ENCODE measurements around the gene TMEM53.
"Not testable (repeated sequence)": the region's sequence is repeated elsewhere in the genome, so short reads cannot be mapped to it uniquely, and the experiment has no call there.

TMEM53 gene

GRCh38 chr1:44674113-44675000 lies at the start of gene TMEM53, which contains the start of gene ARMH1:
Gene TMEM53 (minus strand): TSS chr1:44674481. CDS start chr1:44674391, 90 bp downstream.
Gene ARMH1 (plus strand): TSS chr1:44674714. CDS start chr1:44689698, 14,984 bp downstream.
- DNase-seq = peak; percentile 96 to 99

DNA sequence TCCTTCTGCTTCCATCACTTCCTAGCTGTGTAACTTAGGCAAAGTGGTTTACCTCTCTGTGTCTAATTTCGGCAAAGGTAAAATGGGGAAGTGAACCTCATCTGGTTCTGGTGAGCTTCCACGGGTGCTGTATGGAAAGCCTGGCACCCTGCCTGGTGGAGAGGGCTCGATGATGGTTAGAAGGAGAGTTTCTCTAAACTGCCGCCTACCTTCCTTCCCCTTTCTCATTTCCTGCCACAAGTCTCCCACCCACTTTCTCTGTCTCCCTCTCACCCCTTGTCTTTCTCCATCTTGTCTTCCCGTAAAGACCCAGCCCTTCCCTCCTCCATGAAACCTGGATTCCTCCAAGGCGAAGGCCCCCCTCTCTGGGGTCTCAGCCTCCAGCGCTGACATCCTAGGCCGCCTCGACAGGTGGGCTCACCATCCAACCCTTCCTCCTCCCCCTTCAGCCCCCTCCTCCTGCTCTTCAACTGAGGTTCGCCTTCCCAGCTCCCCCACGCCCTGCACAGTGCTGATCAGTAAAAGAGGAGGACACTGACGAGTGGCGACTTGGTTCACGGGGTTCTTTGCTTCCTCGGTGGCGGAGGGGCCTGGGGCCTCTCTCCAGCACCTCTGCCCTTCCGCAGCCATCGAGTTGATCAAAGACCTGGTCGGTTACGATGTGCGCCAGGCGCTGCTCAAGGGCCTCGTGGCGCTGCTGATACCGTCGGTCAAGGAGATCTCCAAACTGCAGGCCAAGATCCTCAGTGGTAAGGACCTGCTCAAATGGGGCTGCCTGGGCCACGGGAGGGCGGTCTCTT lies 49.4 kb upstream of the TMEM53 start:
- DNase-seq = no peak

- DNase-seq = no peak
Measured at GRCh38 chr1:44723064-44723463, 48.8 kb upstream of the TMEM53 start.

- DNase-seq = no peak
Measured at GRCh38 chr1:44721485-44722361, 47.4 kb upstream of the TMEM53 start.

DNA sequence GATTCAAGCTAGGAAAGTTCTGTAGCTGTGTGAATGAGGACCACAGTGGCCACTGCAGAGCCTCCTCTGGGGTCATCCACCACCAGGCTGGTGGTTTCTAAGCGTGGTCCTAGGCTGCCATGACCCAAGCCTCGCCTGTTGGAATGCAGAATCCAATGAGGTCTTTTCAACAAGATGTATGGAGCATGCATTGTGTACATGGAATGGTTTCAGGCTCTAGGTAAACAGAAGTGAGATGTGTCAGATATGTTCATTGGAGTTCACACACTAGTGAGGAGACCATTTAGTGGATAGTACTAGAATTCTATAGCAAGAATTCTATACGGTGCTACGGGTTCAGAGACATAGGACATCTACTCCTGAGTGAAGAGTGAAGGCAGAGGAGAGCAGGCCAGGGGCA lies 46.0 kb upstream of the TMEM53 start:
- DNase-seq = no peak

DNA sequence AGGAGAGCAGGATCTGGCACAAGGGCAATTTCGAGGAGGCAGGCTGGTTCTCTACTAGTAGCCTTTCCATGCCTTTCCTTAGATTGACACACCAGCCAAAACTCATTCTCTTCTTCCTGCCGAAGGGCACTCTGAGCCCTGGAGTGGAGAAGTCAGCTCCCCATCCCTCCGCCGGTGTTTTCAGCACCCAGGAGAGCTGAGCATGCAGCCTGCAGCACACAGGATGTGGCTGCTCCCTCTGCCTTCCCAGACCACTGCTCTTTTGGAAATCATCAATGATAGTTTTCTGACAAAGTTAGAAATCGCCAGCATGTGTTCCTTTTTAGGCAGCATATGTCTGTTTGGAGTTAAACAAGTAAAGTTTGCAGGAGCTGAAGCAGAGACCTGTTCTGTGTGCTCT lies 45.0 kb upstream of the TMEM53 start:
- DNase-seq = no peak

GRCh38 chr1:44718091-44718490 lies 43.8 kb upstream of the TMEM53 start:
- no peak for DNase-seq

- DNase-seq = no peak
Measured at GRCh38 chr1:44717653-44718052, 43.4 kb upstream of the TMEM53 start.

GRCh38 chr1:44717156-44717555 lies 42.9 kb upstream of the TMEM53 start:
- no peak for DNase-seq

GRCh38 chr1:44714944-44715571 lies 40.8 kb upstream of the TMEM53 start:
- DNase-seq = peak in 1 of 2 experiments; percentile 29

DNA sequence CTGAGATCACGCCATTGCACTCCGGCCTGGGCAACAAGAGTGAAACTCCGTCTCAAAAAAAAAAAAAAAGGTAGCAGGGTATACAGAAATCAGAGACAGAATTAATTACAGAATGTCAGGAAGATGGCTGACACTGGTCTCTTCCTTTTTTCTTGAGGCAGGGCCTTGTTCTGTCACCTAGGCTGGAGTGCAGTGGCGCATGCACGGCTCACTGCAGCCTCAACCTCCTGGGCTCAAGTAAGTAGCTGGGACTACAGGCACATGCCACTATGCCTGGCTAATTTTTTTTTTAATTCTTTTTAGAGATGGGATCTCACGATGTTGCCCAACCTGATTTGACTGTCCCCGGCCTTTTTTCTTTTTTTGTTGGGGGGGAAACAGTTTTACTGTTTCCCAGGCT lies 40.3 kb upstream of the TMEM53 start:
- no peak for DNase-seq

DNA sequence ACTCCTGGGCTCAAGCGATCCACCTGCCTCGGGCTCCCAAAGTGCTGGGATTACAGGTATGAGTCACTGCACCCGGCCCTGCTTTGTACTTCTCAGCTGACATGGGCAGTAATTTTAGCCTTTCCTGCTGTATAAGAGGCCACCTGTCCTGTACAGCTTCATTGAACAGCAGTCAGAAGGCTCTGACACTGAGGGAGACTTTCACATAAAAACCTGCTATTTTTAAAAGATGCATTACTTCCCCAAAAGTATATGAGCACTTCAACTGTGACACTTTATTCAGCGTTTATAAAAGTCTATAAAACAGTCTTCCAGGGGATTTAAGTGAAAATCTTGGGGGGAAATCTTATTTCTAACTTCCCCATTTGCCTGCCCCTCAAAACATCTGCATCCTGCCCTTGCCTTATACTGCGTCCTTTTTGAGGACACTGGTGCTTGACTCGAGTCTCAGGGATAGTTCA lies 39.1 kb upstream of the TMEM53 start:
- DNase-seq = no peak

GRCh38 chr1:44707959-44708831 lies 33.9 kb upstream of the TMEM53 start:
- no peak for DNase-seq

GRCh38 chr1:44707112-44707881 lies 33.0 kb upstream of the TMEM53 start:
- no peak for DNase-seq

GRCh38 chr1:44705938-44706337 lies 31.7 kb upstream of the TMEM53 start:
- no peak for DNase-seq

DNA sequence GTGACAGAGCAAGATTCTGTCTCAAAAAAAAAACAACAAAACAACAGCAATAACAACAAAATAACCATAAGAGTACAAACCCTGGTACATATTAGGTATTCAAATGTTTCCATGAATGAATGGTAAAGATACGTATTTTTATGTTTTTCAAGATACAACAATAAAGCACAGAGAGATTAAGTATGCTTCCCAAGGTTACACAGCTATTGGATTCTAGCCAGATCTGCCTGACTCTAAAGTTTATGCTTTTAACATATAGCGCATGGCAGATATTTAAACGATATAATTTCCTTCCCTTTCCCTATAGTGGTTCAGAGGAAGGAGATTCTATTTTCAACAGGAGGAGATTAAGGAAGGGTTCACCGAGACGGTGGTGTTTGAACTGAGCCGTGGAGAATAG lies 31.2 kb upstream of the TMEM53 start:
- DNase-seq = no peak

GRCh38 chr1:44701141-44701573 lies 26.9 kb upstream of the TMEM53 start:
- no peak for DNase-seq

GRCh38 chr1:44700573-44700972 lies 26.3 kb upstream of the TMEM53 start:
- DNase-seq = no peak

GRCh38 chr1:44699375-44699774 lies 25.1 kb upstream of the TMEM53 start:
- DNase-seq = not testable (repeated sequence)

DNA sequence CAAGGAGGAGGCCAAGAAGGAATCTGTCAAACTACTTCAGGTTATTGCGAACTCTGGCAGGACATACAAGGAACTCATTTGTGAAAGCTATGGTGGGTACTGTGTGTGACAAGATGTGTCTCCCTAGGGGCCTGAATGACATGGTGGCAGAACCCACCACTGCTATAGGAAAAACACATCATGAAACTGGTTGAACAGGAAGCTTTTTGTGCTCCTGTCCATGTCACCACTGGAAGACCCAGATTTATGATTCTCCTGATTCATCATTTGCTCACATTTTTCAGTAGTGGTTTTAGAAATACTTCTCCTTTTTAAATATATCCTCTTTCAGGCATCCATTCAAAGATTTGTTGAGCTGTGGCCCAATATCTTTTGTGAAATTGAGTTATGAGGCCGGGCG lies 23.9 kb upstream of the TMEM53 start:
- DNase-seq = no peak
